Uterus (tissue), 2 donors: Measurements from ENCODE around the gene MRFAP1.

ENCODE experiments used
- POLR2A ChIP-seq, 2 donors: fragments of 450-650 bp; IDR thresholded peaks; one replicate each; pipeline ENCODE4 v1.6.1; 2016; ENCODE audit warnings: antibody characterized with exemption in 2 of 2, mild to moderate bottlenecking in 1 of 2, moderate library complexity in 1 of 2
- TF ChIP-seq, protein P1 (sequence below), 4 experiments: fragments of 200-600 bp in 2 of 4; fragments of 450-650 bp in 2 of 4; sonication (generic) in 2 of 4; IDR thresholded peaks; one replicate each; pipeline ENCODE4 v1.5.1; 2016 to 2019; ENCODE audit warnings: antibody characterized with exemption in 4 of 4, mild to moderate bottlenecking in 2 of 4, moderate library complexity in 1 of 4

DNA sequence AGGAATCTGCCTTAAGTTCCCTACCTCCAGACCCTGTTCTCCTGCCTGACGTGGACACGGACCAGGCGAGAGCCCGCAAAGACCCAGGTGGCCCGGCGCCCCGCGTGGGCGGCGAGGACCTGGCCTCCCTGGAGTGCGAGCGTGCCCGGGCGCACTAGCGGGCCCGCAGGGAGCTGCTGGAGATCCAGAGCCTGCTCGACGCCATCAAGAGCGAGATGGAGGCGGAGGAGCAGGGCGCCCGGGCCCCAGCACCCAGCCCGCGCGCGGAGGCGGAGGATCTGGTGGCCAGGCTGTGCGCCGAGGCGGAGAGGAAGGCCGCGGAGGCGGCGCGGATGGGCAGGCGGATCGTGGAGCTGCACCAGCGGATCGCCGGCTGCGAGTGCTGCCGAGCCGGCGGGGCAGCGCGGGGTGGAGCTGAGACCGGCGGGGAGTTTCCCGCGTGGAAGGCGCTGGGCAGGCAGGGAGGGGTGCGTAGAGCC, 18.2 kb downstream of the MRFAP1 start:
- TF ChIP-seq, protein P1, sequence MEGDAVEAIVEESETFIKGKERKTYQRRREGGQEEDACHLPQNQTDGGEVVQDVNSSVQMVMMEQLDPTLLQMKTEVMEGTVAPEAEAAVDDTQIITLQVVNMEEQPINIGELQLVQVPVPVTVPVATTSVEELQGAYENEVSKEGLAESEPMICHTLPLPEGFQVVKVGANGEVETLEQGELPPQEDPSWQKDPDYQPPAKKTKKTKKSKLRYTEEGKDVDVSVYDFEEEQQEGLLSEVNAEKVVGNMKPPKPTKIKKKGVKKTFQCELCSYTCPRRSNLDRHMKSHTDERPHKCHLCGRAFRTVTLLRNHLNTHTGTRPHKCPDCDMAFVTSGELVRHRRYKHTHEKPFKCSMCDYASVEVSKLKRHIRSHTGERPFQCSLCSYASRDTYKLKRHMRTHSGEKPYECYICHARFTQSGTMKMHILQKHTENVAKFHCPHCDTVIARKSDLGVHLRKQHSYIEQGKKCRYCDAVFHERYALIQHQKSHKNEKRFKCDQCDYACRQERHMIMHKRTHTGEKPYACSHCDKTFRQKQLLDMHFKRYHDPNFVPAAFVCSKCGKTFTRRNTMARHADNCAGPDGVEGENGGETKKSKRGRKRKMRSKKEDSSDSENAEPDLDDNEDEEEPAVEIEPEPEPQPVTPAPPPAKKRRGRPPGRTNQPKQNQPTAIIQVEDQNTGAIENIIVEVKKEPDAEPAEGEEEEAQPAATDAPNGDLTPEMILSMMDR (IDR thresholded peaks at IDR 0.05) = peak in 1 of 4 experiments; percentile 9
- TF ChIP-seq POLR2A (IDR thresholded peaks at IDR 0.05) = no peak
